Left lung (tissue), 10 donors: ENCODE results near the gene FBXW7. TPM values are rescaled to one million over a fixed set of nuclear protein-coding genes. Genes with fewer than 3 reads are reported as not detected.

Experiments
- ATAC-seq: fragments of 200-7000 bp; cut with Tn5 transposase; one replicate; pipeline ENCODE4 v1.9.1; 2020; ENCODE audit warnings: moderate library complexity
- DNase-seq, 4 donors: peaks; one replicate each; pipeline ENCODE4 v3.0.0-alpha.2; 2013 to 2020
- H3K27ac ChIP-seq, 2 donors: fragments of 200-600 bp; sonication (generic) in 1 of 2; one replicate each; pipeline versions ENCODE4 v1.5.0 to v1.8.0; 2020 to 2021
- H3K27me3 ChIP-seq, 2 donors: fragments of 200-600 bp; sonication (generic) in 1 of 2; one replicate each; pipeline versions ENCODE4 v1.5.0 to v1.8.0; 2020 to 2021
- H3K36me3 ChIP-seq, 2 donors: fragments of 200-600 bp; sonication (generic) in 1 of 2; one replicate each; pipeline versions ENCODE4 v1.5.0 to v1.8.0; 2020 to 2021
- H3K4me1 ChIP-seq, 2 donors: fragments of 200-600 bp; one replicate each; pipeline ENCODE4 v1.8.0; 2021
- H3K4me3 ChIP-seq, 2 donors: fragments of 200-600 bp; sonication (generic) in 1 of 2; one replicate each; pipeline versions ENCODE4 v1.5.0 to v1.8.0; 2020 to 2021; ENCODE audit warnings: mild to moderate bottlenecking in 1 of 2
- H3K9me3 ChIP-seq, 2 donors: fragments of 200-600 bp; sonication (generic) in 1 of 2; one replicate each; pipeline versions ENCODE4 v1.5.0 to v1.8.0; 2020 to 2021
- CTCF ChIP-seq, 2 donors: fragments of 200-600 bp; sonication (generic) in 1 of 2; IDR thresholded peaks; one replicate each; pipeline versions ENCODE4 v1.5.0 to v1.8.0; 2021; ENCODE audit warnings: antibody characterized with exemption in 2 of 2
- intact Hi-C, 2 donors: fragments of 100-400 bp; cut with DNase I; formaldehyde crosslinking; loops; one replicate each; pipeline versions ENCODE4 v1.11.2 to v1.14.2; 2022
- polyA plus RNA-seq, 6 donors: library from polyadenylated mRNA; unstranded; fragments of 120-200 nt; gene quantifications; one replicate each; pipeline ENCODE4 v1.2.1, GENCODE V29; 2013; ENCODE audit not compliant: insufficient read length in 6 of 6
- total RNA-seq, 2 donors: library from RNA; stranded (reverse); fragmentation: NEBNext Ultra II Directional; extraction: Animal tissue kit (Norgen Biotek cat#: 25700); gene quantifications; one replicate each; pipeline ENCODE4 v1.2.1, GENCODE V29; 2021
- donor health status: DM: no; HTN: yes; CAD: no.
- donor health status: DM: no; HTN: no; CAD: no.

The FBXW7 gene
- total and polyA plus RNA-seq, 8 donors, result 29.0 to 39.7 (median 34.7) TPM

- no peaks in the 10 kb centered on the region for H3K36me3 ChIP-seq
- TF ChIP-seq CTCF (IDR thresholded peaks at IDR 0.05), result no peak
- intact Hi-C loops, result no loop called here
- H3K4me1 ChIP-seq, result peaks cover 0 to under 1% of the 10 kb centered on the region in 2 donors
- no peaks in the 10 kb centered on the region for H3K9me3 ChIP-seq
- H3K27ac ChIP-seq, result no peak overlapping the region
- H3K27me3 ChIP-seq, result no peaks in the 10 kb centered on the region
- ATAC-seq, result no peak
- DNase-seq, result no peak
- no peak overlapping the region for H3K4me3 ChIP-seq
Observed at GRCh38 chr4:152579916-152580315, 44.0 kb upstream of the FBXW7 start.

GRCh38 chr4:152579107-152579764 is 43.3 kb upstream of the FBXW7 start:
- intact Hi-C loops, result no loop called here
- no peak for ATAC-seq
- DNase-seq, result no peak
- no peaks in the 10 kb centered on the region for H3K27me3 ChIP-seq
- no peaks in the 10 kb centered on the region for H3K9me3 ChIP-seq
- no peaks in the 10 kb centered on the region for H3K4me1 ChIP-seq
- H3K27ac ChIP-seq, result no peak overlapping the region
- H3K36me3 ChIP-seq, result no peaks in the 10 kb centered on the region
- TF ChIP-seq CTCF (IDR thresholded peaks at IDR 0.05), result no peak
- no peak overlapping the region for H3K4me3 ChIP-seq

GRCh38 chr4:152578670-152579069 is 42.8 kb upstream of the FBXW7 start:
- no peak overlapping the region for H3K4me3 ChIP-seq
- H3K9me3 ChIP-seq, result no peaks in the 10 kb centered on the region
- no peaks in the 10 kb centered on the region for H3K4me1 ChIP-seq
- intact Hi-C loops, result no loop called here
- ATAC-seq, result no peak
- TF ChIP-seq CTCF (IDR thresholded peaks at IDR 0.05), result no peak
- no peak for DNase-seq
- H3K27me3 ChIP-seq, result no peaks in the 10 kb centered on the region
- no peak overlapping the region for H3K27ac ChIP-seq
- H3K36me3 ChIP-seq, result no peaks in the 10 kb centered on the region

GRCh38 chr4:152577708-152578396 is 42.0 kb upstream of the FBXW7 start:
- no peak for ATAC-seq
- DNase-seq, result no peak
- no peak for TF ChIP-seq CTCF (IDR thresholded peaks at IDR 0.05)
- H3K4me1 ChIP-seq, result no peaks in the 10 kb centered on the region
- intact Hi-C loops, result no loop called here
- no peaks in the 10 kb centered on the region for H3K27me3 ChIP-seq
- no peaks in the 10 kb centered on the region for H3K9me3 ChIP-seq
- no peak overlapping the region for H3K27ac ChIP-seq
- H3K4me3 ChIP-seq, result no peak overlapping the region
- no peaks in the 10 kb centered on the region for H3K36me3 ChIP-seq

- ATAC-seq (no peak), DNase-seq (no peak)
- Histone ChIP-seq H3K27ac (no peak overlapping the region), H3K27me3 (no peaks in the 10 kb centered on the region), H3K36me3 (no peaks in the 10 kb centered on the region), H3K9me3 (no peaks in the 10 kb centered on the region), H3K4me3 (no peak overlapping the region), H3K4me1 (no peaks in the 10 kb centered on the region)
- intact Hi-C loops, result no loop called here
- TF ChIP-seq CTCF (IDR thresholded peaks at IDR 0.05), result no peak
Observed at GRCh38 chr4:152575533-152575932, 39.6 kb upstream of the FBXW7 start.
